Sigmoid colon (tissue), 4 donors: ENCODE data around the gene ARL4A.

ENCODE experiments used
- CTCF ChIP-seq, 4 experiments: fragments of 450-650 bp in 3 of 4; fragments of 200-600 bp in 1 of 4; IDR thresholded peaks; one replicate each; pipeline ENCODE4 v1.5.1; 2016 to 2019; ENCODE audit warnings: antibody characterized with exemption in 4 of 4, mild to moderate bottlenecking in 3 of 4, moderate library complexity in 2 of 4
- EP300 ChIP-seq, 4 donors: sonication (generic); formaldehyde crosslinking; IDR thresholded peaks; one replicate each; pipeline ENCODE4 v1.6.1; 2017; ENCODE audit warnings: antibody characterized with exemption in 4 of 4

- TF ChIP-seq CTCF (IDR thresholded peaks at IDR 0.05): no peak
- no peak for TF ChIP-seq EP300 (IDR thresholded peaks at IDR 0.05)
These were observed 44.3 kb downstream of the ARL4A start for GRCh38 chr7:12731775-12732174.
